Measurements from ENCODE around the gene KAT5.
"Not testable (repeated sequence)": the region's sequence is repeated elsewhere in the genome, so short reads cannot be mapped to it uniquely, and the experiment has no call there.

KAT5 gene

GRCh38 chr11:65762169-65762568 is 50.1 kb downstream of the KAT5 start:
- DNase-seq = not testable (repeated sequence)

- not testable (repeated sequence) for DNase-seq
Observed at GRCh38 chr11:65762816-65763215, 50.8 kb downstream of the KAT5 start.

GRCh38 chr11:65764434-65764833 is 52.4 kb downstream of the KAT5 start:
- DNase-seq = no peak

GRCh38 chr11:65766535-65766934 is 54.5 kb downstream of the KAT5 start:
- no peak for DNase-seq

- no peak for DNase-seq
Observed at GRCh38 chr11:65767406-65767805, 55.4 kb downstream of the KAT5 start.

- not testable (repeated sequence) for DNase-seq
Observed at GRCh38 chr11:65767806-65768205, 55.8 kb downstream of the KAT5 start.

All from activated CD4-positive, alpha-beta T cell treated with anti-CD3 and anti-CD28 coated beads, Interleukin-2, amount 50 U/mL, for 1 hour (primary cell).